Measurements from ENCODE around the gene CHRNB4. TPM values are rescaled to one million over a fixed set of nuclear protein-coding genes. Genes with fewer than 3 reads are reported as not detected.
"Not testable (repeated sequence)": the region's sequence is repeated elsewhere in the genome, so short reads cannot be mapped to it uniquely, and the experiment has no call there.

Gene CHRNB4
- total and polyA plus RNA-seq, 4 donors = not detected

DNA sequence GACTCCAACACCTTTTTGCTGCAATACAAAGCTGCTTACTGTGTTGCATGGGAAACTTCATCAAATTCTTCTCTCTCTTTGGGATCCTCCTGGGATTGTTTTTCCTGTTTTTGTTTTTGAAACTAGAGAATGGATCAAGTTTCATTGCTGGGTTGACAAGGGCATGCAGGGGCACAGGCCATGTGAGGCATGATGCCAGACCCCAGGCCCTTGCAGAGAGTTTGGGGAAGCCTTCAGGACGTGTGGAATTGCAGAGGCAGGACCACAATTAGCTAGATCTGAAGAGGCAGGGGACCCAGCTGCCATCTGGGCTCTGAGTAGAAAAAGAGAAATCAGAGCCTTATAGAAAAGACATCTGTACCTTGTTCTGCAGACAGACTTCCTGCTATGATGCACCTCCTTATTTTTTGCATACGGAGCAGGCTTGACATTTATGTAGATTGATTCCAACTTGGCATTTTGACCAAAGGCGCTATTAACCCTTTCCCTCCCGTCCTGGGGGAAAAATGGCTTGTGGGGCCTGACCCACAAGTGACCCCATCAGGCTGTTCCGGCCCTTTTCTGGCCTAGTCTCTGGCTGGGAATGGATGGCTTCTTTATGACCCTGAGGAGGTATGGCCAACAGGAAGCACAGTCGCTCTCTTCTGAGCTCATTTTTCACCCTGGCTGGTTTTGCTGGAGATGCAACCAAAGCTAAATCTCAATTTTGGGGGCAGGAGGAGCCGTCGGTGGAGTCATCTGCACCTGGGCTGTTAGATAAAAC is 44.3 kb upstream of the CHRNB4 start:
- H3K36me3 ChIP-seq (ENCODE audit: control insufficient read depth in 4 of 4, insufficient read depth in 3 of 4, low read depth in 1 of 4, low read length in 3 of 4) = no peaks in the 10 kb centered on the region
- H3K9ac ChIP-seq (ENCODE audit: low read depth in 1 of 2, low read length in 2 of 2) = no peak overlapping the region
- H3K27me3 ChIP-seq (ENCODE audit: control insufficient read depth in 4 of 4, insufficient read depth in 4 of 4, low read length in 3 of 4) = no peaks in the 10 kb centered on the region
- DNase-seq (ENCODE audit: low spot score) = no peak
- WGBS = 54% methylated on average over 8 of the region's 8 CpGs
- no peaks in the 10 kb centered on the region for H3K9me3 ChIP-seq (ENCODE audit: control insufficient read depth in 4 of 4, low read length in 3 of 4)
- H3K27ac ChIP-seq (ENCODE audit: low read depth in 1 of 2, low read length in 2 of 2) = no peak overlapping the region
- TF ChIP-seq FOXA1 (IDR thresholded peaks at IDR 0.05) = no peak
- no peak for TF ChIP-seq ATF3 (IDR thresholded peaks at IDR 0.05)
- no peak for TF ChIP-seq RXRA (IDR thresholded peaks at IDR 0.05)
- TF ChIP-seq REST (IDR thresholded peaks at IDR 0.05) = no peak
- H3K4me1 ChIP-seq (ENCODE audit: control insufficient read depth in 4 of 4, insufficient read depth in 4 of 4, low read length in 3 of 4) = no peaks in the 10 kb centered on the region
- H3K4me3 ChIP-seq (ENCODE audit: low read depth in 1 of 3, low read length in 3 of 3) = no peak overlapping the region

DNA sequence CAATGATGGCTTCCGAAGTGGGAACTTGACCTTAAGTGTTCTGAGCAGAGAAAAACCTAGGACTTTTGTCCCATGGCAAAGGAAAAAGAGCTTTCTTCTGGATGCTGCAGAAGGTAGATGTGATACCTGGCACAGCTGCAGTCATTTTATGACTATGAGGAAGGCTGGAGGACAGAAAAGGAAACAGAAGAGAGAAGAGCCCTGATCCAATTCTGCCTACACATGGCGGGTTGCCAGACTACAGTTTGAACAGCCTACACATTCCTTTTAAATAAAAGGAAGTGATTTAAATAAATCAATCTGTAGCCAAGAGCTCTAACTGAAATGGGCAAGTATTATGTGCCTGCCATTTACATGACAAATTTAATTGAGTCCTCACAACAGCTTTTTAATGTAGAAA is 43.6 kb upstream of the CHRNB4 start:
- Histone ChIP-seq H3K36me3 (ENCODE audit: control insufficient read depth in 4 of 4, insufficient read depth in 3 of 4, low read depth in 1 of 4, low read length in 3 of 4) (no peaks in the 10 kb centered on the region), H3K9me3 (ENCODE audit: control insufficient read depth in 4 of 4, low read length in 3 of 4) (no peaks in the 10 kb centered on the region), H3K9ac (ENCODE audit: low read depth in 1 of 2, low read length in 2 of 2) (no peak overlapping the region), H3K27ac (ENCODE audit: low read depth in 1 of 2, low read length in 2 of 2) (no peak overlapping the region), H3K4me3 (ENCODE audit: low read depth in 1 of 3, low read length in 3 of 3) (no peak overlapping the region), H3K27me3 (ENCODE audit: control insufficient read depth in 4 of 4, insufficient read depth in 4 of 4, low read length in 3 of 4) (no peaks in the 10 kb centered on the region), H3K4me1 (ENCODE audit: control insufficient read depth in 4 of 4, insufficient read depth in 4 of 4, low read length in 3 of 4) (no peaks in the 10 kb centered on the region)
- TF ChIP-seq REST (IDR thresholded peaks at IDR 0.05) = no peak
- TF ChIP-seq HNF4A (conservative IDR thresholded peaks at IDR 0.05) = no peak
- no peak for TF ChIP-seq RXRA (IDR thresholded peaks at IDR 0.05)
- TF ChIP-seq YY1 (IDR thresholded peaks at IDR 0.05) = no peak
- TF ChIP-seq, protein P1, sequence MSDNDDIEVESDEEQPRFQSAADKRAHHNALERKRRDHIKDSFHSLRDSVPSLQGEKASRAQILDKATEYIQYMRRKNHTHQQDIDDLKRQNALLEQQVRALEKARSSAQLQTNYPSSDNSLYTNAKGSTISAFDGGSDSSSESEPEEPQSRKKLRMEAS (IDR thresholded peaks at IDR 0.05) = no peak
- TF ChIP-seq NR2F2 (IDR thresholded peaks at IDR 0.05) = no peak
- no peak for TF ChIP-seq TAF1 (conservative IDR thresholded peaks at IDR 0.05)
- TF ChIP-seq ATF3 (IDR thresholded peaks at IDR 0.05) = no peak
- no peak for TF ChIP-seq EGR1 (IDR thresholded peaks at IDR 0.05; ENCODE audit: low read depth in 2 of 2)
- 91% methylated on average over 2 of the region's 2 CpGs for WGBS
- DNase-seq (ENCODE audit: low spot score) = no peak

- not testable (repeated sequence) for H3K9me3 ChIP-seq (ENCODE audit: control insufficient read depth in 4 of 4, low read length in 3 of 4); H3K9ac ChIP-seq (ENCODE audit: low read depth in 1 of 2, low read length in 2 of 2); H3K27me3 ChIP-seq (ENCODE audit: control insufficient read depth in 4 of 4, insufficient read depth in 4 of 4, low read length in 3 of 4); DNase-seq (ENCODE audit: low spot score); H3K4me1 ChIP-seq (ENCODE audit: control insufficient read depth in 4 of 4, insufficient read depth in 4 of 4, low read length in 3 of 4); H3K27ac ChIP-seq (ENCODE audit: low read depth in 1 of 2, low read length in 2 of 2); H3K4me3 ChIP-seq (ENCODE audit: low read depth in 1 of 3, low read length in 3 of 3); H3K36me3 ChIP-seq (ENCODE audit: control insufficient read depth in 4 of 4, insufficient read depth in 3 of 4, low read depth in 1 of 4, low read length in 3 of 4)
- 94% methylated on average over 8 of the region's 8 CpGs for WGBS
Observed at GRCh38 chr15:78683599-78683998, 42.6 kb upstream of the CHRNB4 start.
